Measurements from ENCODE around the gene NKX2-8. TPM values are rescaled to one million over a fixed set of nuclear protein-coding genes. Genes with fewer than 3 reads are reported as not detected.

The NKX2-8 gene
- total RNA-seq, 1 experiment from 2014 or later, result not detected

GRCh38 chr14:36626151-36626550, 43.7 kb upstream of the NKX2-8 start:
- Histone ChIP-seq H2BK12ac (ENCODE audit: insufficient read length, low read depth, low read length) (no peak overlapping the region), H4K91ac (ENCODE audit: insufficient read length, low read depth, low read length) (no peak overlapping the region)

More at GRCh38 chr14:36626151-36626550, 43.7 kb upstream of the NKX2-8 start:
- Mint-ChIP-seq H3K27ac (no peak overlapping the region), H3K27me3 (ENCODE audit: low read depth) (peaks cover 33% of the 10 kb centered on the region), H3K36me3 (ENCODE audit: insufficient read depth in 1 of 3, low read depth in 3 of 3) (no peaks in the 10 kb centered on the region), H3K4me1 (no peaks in the 10 kb centered on the region), H3K4me3 (no peak overlapping the region), H3K9me3 (peaks cover 4 to 7% of the 10 kb centered on the region in 2 experiments; a peak in 2 of 5 replicates)
- Histone ChIP-seq H2BK20ac (ENCODE audit: low read depth, low read length, poor library complexity, severe bottlenecking) (no peak overlapping the region), H3K9ac (ENCODE audit: extremely low read depth, insufficient read length, low read length) (no peak overlapping the region), H3K14ac (ENCODE audit: insufficient read depth, low read length) (no peak overlapping the region), H2BK15ac (ENCODE audit: low read depth, low read length) (no peak overlapping the region), H3K9me3 (ENCODE audit: control insufficient read depth, low read depth, low read length) (no peaks in the 10 kb centered on the region), H2AFZ (ENCODE audit: low read length) (no peak overlapping the region), H3K4ac (ENCODE audit: low read depth, low read length) (no peak overlapping the region), H3K79me1 (ENCODE audit: insufficient read depth, low read depth, low read length, poor library complexity, severe bottlenecking) (no peaks in the 10 kb centered on the region), H3K79me2 (ENCODE audit: insufficient read depth, low read length) (no peaks in the 10 kb centered on the region), H2AK5ac (ENCODE audit: insufficient read length, low read length) (no peak overlapping the region), H3K56ac (ENCODE audit: insufficient read length, low read depth, low read length) (no peak overlapping the region), H3K18ac (ENCODE audit: insufficient read length, low read depth, low read length) (no peak overlapping the region), H4K5ac (ENCODE audit: insufficient read length, low read depth, low read length) (no peak overlapping the region), H3K4me2 (ENCODE audit: insufficient read depth, insufficient read length, low read length) (no peak overlapping the region), H3K23ac (ENCODE audit: insufficient read length, low read depth, low read length) (no peak overlapping the region), H2BK120ac (ENCODE audit: low read depth, low read length, poor library complexity, severe bottlenecking) (no peak overlapping the region), H4K20me1 (ENCODE audit: control insufficient read depth, insufficient read depth, insufficient read length) (no peaks in the 10 kb centered on the region), H2BK5ac (ENCODE audit: insufficient read length, low read length) (no peak overlapping the region), H3K23me2 (ENCODE audit: insufficient read length, low read depth, low read length, poor library complexity, severe bottlenecking) (no peaks in the 10 kb centered on the region), H3K27ac (ENCODE audit: insufficient read length, low read depth, low read length) (no peak overlapping the region), H3K27me3 (ENCODE audit: insufficient read depth, low read length) (no peaks in the 10 kb centered on the region), H3K4me1 (ENCODE audit: insufficient read depth, low read length) (no peaks in the 10 kb centered on the region), H3T11ph (ENCODE audit: low read length) (no peak overlapping the region), H4K8ac (replicated peaks; ENCODE audit: insufficient read length, low read depth, low read length) (no peak overlapping the region)
- no peak for DNase-seq
- WGBS (ENCODE audit: extremely low coverage, insufficient read length, low lambda C conversion rate), result no CpG with 5 or more reads among the region's 4 CpGs
- TF ChIP-seq CTCF (conservative IDR thresholded peaks at IDR 0.05), result no peak

All from H9 (cell line).